GM19452 (cell line): ENCODE measurements around the gene SLC25A44.
"Not testable (repeated sequence)": the region's sequence is repeated elsewhere in the genome, so short reads cannot be mapped to it uniquely, and the experiment has no call there.

Source experiments
- ATAC-seq: cut with Tn5 transposase; IDR thresholded peaks from one replicate; pipeline ENCODE4 v1.9.1; 2021; ENCODE audit not compliant: unreplicated experiment

Gene SLC25A44

DNA sequence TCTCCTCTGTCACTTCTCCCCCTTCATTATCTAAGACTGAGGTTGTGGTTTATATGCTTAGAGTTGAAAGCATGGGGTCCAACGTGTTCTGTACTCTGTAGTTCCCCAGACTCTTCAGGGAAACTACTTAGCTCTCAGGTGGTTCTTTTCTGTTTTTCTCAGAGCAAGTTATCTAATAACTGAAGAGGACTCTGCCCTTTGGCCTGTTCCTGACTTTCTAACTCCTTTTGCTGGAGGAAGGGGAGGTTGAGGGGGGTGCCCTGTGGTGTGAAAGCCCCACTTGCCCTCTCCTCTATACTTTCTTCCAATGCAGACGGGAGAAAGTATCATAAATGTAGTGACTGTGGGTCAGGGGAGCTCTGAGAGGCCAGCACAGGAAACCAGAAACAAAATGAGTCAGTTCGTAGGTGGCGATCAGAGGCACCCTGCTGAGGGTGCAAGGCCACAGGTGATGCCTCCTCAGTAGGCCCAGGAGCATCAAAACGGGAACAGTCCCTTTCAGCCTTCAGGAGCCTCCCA, 5.0 kb downstream of the SLC25A44 start:
- no peak for ATAC-seq

DNA sequence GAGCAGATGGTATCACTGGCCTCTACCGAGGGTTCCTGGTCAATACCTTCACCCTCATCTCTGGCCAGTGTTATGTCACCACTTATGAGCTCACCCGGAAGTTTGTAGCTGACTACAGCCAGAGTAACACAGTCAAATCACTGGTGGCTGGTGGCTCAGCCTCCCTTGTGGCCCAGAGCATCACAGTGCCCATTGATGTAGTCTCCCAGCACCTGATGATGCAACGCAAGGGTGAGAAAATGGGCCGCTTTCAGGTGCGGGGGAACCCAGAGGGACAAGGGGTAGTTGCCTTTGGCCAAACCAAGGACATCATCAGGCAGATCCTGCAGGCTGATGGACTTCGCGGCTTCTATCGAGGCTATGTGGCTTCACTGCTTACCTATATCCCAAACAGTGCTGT, 6.1 kb downstream of the SLC25A44 start:
- ATAC-seq, result no peak

DNA sequence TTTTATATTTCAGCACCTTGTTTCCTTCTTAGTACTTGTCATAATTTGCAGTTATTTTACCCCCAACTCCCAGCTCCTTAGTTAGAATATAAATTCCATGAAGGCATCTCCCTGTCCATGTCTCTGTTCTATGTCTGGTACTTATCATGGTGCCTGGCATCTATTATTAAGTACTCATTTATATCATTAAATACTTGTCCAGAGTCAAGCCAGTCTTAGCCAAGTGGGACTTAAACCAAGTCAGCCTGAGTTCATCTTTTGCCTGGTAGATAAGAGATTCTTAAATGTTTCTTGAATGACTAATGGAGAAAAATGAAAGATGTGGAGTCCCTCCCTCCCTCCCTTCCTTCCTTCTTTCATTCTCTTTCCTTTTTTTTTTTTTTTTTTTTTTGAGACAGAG, 9.4 kb downstream of the SLC25A44 start:
- ATAC-seq, result no peak

DNA sequence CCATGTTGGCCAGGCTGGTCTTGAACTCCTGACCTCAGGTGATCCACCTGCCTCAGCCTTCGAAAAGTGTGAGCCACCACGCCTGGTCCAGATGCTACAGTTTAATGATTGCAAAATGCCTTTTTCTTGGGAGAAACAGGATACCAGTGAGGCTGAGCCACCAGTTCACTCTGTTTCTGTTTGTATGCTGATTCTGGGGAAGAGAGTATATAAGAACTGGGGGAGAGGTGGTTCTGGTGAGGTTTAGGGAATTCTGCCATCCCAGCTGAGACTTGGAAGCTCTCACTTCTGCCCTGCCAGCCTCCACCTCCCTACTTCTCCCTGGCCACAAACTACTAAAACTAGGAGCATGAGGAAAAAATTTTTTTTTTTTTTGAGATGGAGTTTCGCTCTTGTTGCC, 10.8 kb downstream of the SLC25A44 start:
- no peak for ATAC-seq

DNA sequence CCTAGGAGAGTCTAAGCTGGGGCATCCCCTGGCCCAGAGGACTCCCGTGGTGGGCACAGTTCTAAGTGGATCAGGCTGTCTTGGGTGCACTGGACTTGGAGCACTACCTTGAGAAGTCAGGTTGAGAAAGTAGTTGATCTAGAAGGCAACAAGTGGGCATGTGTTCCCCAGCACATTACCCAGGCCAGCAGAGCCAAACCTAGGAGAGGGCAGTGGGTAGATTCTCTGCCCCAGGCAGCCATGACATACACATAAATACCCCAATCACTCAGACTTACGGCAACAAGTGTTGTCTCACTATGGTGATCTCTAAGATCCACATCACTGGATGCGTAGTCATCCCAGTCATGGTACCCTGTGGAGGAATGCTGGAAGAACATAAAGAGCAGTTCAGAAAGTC, 17.3 kb downstream of the SLC25A44 start:
- ATAC-seq, result no peak

DNA sequence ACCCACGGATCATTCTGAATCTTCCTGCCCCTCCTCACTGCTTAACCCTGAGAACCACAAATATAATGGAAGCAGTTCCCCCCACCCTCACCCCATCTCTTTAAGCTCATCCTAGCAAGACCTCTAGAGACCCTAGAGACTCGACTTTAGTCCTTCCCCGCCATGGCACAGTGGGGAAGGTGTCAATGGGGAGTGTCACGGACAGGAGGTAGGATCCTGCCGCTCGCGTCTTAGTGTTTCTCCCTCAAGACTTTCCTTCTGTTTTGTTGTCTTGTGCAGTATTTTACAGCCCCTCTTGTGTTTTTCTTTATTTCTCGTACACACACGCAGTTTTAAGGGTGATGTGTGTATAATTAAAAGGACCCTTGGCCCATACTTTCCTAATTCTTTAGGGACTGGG, 18.2 kb downstream of the SLC25A44 start:
- ATAC-seq, result no peak

DNA sequence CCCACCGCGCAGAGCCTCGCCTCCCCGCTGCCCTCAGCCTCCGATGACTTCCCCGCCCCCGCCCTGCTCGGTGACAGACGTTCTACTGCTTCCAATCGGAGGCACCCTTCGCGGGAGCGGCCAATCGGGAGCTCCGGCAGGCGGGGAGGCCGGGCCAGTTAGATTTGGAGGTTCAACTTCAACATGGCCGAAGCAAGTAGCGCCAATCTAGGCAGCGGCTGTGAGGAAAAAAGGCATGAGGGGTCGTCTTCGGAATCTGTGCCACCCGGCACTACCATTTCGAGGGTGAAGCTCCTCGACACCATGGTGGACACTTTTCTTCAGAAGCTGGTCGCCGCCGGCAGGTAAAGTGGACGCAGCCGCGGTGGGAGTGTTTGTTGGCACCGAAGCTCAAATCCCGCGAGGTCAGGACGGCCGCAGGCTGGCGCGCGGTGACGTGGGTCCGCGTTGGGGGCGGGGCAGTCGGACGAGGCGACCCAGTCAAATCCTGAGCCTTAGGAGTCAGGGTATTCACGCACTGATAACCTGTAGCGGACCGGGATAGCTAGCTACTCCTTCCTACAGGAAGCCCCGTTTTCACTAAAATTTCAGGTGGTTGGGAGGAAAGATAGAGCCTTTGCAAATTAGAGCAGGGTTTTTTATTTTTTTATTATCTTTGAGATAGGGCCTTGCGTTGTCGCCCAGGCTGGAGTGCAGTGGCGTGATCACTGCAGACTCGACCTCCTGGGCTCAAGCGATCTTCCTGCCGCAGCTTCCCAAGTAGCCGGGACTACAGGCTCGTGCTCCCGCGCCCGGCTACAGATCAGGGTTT, 19.1 kb downstream of the SLC25A44 start, which contains the start of gene PMF1:
TSS of gene PMF1 (plus strand) at position 175 of the 811 bp plus-strand sequence. CDS start at position 184, 9 bp downstream.
- ATAC-seq, result peak; percentile 83

DNA sequence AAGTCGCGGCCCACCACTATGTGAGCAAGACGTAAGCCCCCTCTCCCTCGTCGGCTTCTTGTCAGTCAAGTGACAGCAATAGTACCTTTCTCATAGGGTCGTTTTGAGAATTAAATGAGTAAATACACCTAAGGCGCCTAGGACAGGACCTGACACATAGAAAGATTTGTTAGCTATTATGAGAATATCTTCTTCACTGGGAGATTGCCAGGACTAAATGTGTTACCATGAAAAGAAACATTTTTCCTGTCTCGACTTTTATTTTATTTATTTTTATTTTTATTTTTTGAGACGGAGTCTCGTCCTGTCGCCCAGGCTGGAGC, 19.7 kb downstream of the SLC25A44 start:
- no peak for ATAC-seq

DNA sequence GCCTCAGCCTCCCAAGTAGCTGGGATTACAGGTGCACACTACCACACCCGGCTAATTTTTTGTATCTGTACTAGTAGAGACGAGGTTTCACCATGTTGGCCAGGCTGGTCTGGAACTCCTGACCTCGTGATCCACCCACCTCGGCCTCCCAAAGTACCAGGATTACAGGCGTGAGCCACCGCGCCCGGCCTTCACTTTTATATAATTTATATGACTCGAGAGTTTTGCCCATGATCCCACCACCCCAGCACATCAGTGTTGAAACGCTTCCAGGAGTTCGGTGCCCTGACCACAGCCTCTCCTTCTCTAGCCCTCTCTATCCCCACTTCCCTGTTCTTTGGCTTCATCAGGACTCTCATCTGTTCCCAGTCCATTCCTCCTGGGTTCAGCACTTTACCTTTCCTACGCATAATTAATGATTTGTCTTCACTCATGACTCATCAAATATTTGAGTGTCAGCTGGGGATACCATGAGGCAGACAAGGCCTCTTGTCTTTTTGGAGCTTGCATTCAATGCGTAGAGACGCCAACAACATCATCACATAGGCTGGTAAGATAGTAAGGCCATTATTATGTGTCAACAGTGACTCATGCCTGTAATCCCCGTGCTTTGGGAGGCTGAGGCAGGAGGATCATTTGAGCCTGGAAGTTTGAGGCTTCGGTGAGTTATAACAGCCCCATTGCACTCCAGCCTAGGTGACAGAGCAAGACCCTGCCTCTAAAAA, 20.3 kb downstream of the SLC25A44 start:
- no peak for ATAC-seq

DNA sequence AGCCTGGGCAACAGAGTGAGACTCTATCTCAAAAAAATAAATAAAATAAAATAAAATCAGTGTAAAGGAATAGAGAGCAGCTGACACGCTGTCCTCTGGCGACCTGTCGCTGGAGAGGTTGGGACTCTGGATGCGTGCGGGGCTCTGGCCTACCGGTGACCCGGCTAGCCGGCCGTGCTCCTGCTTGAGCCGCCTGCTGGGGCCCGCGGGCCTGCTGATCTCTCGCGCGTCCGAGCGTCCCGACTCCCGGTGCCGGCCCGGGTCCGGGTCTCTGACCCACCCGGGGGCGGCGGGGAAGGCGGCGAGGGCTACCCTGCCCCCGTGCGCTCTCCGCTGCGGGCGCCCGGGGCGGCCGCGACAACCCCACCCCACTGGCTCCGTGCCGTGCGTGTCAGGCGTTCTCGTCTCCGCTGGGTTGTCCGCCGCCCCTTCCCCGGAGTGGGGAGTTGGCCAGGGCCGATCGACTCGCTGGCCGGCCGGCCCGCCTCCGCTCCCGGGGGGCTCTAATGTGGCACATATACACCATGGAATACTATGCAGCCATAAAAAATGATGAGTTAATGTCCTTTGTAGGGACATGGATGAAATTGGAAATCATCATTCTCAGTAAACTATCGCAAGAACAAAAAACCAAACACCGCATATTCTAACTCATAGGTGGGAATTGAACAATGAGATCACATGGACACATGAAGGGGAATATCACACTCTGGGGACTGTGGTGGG, 22.6 kb downstream of the SLC25A44 start:
- ATAC-seq, result not testable (repeated sequence)

DNA sequence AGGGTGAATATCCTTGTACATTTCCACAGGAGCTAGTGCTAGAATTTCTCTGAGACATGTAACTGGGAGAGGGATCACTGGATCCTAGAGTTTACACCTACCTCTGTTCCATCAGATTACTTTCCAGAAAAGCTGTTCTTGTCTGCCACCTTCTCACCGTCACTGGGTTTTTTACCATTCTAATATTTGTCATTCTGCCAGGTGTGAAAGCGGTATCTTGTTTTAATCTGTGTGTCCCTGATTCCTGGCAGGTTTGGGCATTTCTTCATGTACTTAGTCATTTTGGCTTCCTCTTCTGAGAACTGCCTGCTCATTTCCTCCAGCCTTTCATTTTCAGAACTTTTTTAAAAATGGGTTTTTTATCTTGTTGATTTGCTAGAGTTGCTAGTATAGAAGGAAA, 24.0 kb downstream of the SLC25A44 start:
- no peak for ATAC-seq

DNA sequence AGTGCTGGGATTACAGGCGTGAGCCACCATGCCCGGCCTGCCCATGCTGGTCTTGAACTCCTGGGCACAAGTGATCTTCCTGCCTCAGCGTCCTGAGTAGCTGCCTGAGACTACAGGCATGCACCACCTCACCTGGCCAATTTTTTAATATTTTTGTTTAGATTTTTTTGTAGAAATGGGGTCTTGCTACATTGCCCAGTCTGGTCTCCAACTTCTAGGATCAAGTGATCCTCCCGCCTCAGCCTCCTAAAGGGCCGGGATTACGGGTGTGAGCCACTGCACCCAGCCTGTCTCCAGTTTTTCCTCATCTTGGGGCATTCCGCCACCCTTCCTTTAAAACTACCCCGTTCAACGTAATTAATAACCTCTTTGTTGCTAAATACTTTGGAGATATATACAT, 26.3 kb downstream of the SLC25A44 start:
- no peak for ATAC-seq

DNA sequence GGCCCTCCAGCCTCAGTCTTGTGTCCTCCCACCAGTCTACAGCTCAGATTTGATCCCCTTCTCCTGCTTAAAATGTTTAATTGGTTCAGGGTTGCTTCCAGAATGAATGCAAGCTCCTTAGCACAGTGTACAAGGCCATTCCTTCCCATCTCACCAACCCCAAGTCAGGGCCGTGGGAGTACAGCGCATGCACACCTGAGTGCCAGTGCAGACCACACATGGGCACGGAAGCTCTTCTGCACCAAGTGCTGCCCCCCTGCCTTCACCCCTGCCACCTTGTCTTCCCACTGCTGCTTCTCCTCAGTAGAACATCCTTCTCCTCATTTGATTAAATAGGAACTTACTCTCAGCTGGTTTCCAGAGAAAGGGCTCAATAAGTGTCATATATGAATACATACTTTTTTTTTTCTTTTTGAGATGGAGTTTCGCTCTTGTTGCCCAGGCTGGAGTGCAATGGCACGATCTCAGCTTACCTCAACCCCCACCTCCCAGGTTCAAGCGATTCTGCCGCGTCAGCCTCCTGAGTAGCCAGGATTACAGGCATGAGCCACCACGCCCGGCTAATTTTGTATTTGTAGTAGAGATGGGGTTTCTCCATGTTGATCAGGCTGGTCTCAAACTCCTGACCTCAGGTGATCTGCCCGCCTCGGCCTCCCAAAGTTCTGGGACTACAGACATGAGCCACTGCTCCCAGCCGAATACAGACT, 28.2 kb downstream of the SLC25A44 start:
- no peak for ATAC-seq

DNA sequence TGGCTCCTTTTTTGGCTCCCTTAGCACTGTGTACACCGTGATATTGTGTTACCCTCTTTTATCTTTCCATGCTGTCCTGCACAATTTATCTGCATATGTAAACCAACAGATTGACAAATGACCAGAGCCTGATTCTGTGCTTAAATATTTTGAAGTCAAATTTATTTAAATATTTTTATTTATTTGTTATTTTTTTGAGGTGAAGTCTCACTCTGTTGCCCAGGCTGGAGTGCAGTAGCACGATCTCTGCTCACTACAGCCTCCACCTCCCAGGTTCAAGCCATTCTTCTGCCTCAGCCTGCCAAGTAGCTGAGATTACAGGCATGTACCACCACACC, 31.7 kb downstream of the SLC25A44 start:
- ATAC-seq, result no peak

DNA sequence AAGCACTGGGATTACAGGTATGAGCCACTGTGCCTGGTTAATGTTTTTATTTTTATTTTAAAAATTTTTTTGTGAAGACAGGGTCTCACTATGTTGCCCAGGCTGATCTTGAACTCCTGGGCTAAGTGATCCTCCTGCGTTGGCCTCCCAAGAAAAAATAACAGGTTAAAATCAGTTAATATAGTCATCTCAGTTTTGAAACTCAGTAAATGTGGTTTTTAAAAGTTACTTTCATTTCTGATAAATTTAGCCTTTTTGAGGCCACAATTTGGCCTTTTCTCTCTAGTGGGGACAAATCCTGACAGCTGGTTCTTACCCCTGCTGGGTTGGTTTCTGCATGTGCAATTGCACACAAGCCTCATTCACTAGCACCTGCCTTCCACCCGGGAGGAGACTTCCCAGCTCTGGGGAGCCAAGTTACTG, 32.2 kb downstream of the SLC25A44 start:
- peak; percentile 59 for ATAC-seq

DNA sequence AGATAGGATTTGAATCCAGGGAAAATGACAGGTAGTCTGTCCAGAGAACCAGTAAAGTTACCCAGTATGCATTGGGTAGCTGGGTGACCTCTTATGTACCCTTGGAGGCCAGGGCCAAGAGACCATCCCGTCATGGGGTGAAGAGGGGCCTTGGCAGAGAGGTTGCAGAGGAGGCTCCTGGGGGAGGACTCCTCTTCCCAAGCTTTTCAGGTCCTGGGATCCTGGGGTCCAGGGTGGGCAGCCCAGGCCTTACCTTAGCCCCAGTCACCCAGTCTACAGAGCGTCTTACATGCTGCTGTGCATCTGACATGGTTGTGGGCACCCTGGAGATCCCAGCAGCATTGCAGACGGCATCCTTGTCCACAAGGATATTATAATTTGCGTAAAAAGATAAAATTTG, 32.9 kb downstream of the SLC25A44 start:
- ATAC-seq, result peak; percentile 2

DNA sequence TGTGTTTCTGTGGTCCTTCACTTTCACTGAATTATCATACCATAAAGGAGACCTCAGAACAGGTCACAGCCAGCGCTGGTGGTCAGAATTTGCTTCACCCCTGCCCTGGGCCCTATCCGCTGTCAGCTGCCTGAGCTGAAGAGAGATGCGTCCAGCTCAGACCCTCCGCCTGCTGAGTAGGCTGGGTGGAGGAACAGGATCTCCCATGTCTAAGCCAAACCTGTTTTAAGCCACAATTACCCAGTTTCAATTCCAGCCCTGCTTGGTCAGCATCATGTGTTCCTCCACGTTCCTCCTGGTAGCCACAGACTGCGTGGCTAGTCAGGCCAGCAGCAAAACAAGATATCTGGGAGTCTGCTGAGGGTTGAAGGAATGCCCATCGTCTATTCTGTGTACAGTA, 34.6 kb downstream of the SLC25A44 start:
- ATAC-seq, result no peak

DNA sequence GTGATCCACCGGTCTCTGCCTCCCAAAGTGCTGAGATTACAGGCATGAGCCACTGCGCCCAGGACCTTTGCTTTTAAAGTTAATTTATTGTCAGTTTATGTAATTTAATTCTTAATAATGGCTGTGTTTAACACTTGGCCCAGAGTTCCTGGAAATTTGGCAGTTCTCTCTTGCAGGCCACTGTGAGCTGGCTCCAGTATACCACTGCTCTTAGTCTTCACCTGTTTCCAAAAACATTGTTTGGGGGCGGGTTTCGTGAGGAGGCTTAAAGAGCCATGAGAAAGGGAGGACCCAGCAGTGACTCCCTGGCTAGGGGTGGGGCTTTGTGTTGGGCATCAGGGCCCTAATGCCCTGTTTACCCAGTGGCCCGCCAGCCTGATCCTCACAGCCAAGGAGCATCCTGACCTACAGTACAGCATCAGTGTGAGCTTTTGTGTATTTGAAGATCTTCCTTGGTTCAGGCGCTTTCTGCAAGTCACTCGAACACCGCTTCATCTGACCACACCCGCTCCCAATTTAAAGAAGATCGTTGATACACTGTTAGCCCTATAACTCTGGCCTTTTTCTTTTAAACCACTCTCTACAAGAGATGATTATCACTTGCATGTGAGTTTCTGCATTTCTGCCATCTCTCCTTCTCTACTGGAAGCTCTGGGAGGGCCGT, 36.0 kb downstream of the SLC25A44 start:
- ATAC-seq, result no peak

DNA sequence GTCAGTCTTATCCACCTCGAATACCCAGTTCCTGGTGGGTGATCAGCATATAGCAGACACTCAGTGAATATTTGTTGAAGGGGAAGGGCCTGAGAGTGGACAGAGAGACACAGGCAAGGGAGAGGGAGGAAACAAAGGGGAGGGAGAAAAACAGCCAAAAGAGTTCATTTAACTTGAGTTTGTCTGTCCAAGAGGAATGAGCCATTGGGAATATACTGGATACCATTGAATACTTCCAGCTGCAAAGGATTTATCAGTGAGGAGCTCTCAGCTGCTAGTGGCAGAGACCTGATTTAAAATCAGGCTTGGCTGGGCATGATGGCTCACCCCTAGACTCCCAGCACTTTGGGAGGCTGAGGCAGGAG, 36.6 kb downstream of the SLC25A44 start:
- no peak for ATAC-seq

DNA sequence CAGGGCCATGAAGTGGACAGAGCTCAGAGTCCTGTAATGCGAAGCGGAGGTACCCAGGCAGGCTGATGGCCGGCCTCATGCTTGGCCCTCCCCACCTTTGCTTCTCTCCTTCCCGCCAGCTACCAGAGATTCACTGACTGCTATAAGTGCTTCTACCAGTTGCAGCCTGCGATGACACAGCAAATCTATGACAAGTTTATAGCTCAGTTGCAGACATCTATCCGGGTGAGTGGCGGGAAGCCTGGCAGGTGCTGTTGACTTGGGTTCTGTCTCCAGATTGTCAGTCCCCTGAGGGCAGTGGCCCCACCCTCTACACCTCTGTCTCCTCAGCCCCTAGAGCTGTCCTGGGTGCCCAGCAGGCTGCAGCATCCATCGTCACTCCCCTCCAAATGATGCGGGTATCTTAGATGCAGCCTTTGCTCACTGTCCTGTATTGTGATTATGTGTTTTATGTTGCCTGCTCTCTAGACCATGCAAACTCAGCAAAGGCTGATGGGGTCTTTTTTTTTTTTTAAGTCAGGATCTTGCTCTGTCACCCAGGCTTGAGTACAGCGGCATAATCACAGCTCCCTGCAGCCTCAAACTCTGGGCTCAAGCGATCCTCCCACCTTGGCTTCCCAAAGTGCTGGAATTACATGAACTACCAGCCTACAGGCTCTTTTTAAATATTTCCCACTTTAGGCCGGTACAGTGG, 38.4 kb downstream of the SLC25A44 start:
- no peak for ATAC-seq
